Large intestine (tissue), 3 donors: ENCODE results near the gene SMC3. TPM values are rescaled to one million over a fixed set of nuclear protein-coding genes. Genes with fewer than 3 reads are reported as not detected.
A peak's percentile ranks its signal among the peaks of the same experiment; 100 is the strongest.

Source experiments
- DNase-seq, 2 donors: peaks; one replicate each; pipeline versions ENCODE4 v3.0.0 to v3.0.0-alpha.2; 2013
- H3K27ac ChIP-seq: one replicate; pipeline ENCODE4 v1.5.1; 2013; ENCODE audit warnings: low read length
- H3K27me3 ChIP-seq: 2 replicates; pipeline ENCODE4 v1.6.1; 2013; ENCODE audit warnings: low read length; ENCODE audit not compliant: control insufficient read depth, insufficient read depth
- H3K36me3 ChIP-seq: 2 replicates; pipeline ENCODE4 v1.6.1; 2013; ENCODE audit warnings: low read length; ENCODE audit not compliant: control insufficient read depth, insufficient read depth
- H3K4me1 ChIP-seq: one replicate; pipeline ENCODE4 v1.6.1; 2013; ENCODE audit warnings: low read length; ENCODE audit not compliant: control insufficient read depth, insufficient read depth
- H3K4me3 ChIP-seq: one replicate; pipeline ENCODE4 v1.5.1; 2013; ENCODE audit warnings: low read length
- H3K9me3 ChIP-seq: one replicate; pipeline ENCODE4 v1.6.1; 2013; ENCODE audit warnings: mild to moderate bottlenecking, low read depth, low read length, moderate library complexity; ENCODE audit not compliant: control insufficient read depth
- WGBS: methylation state at CpG from one replicate; pipeline ENCODE4 v1.1.5; 2013; ENCODE audit warnings: low lambda C conversion rate; ENCODE audit not compliant: insufficient coverage; 5-methylcytosine and 5-hydroxymethylcytosine counted together
- polyA plus RNA-seq: library from polyadenylated mRNA; unstranded; fragments of 120-200 nt; gene quantifications from one replicate; pipeline ENCODE4 v1.2.1, GENCODE V29; 2013

The SMC3 gene
- polyA plus RNA-seq, 1 donor = 62.6 TPM

DNA sequence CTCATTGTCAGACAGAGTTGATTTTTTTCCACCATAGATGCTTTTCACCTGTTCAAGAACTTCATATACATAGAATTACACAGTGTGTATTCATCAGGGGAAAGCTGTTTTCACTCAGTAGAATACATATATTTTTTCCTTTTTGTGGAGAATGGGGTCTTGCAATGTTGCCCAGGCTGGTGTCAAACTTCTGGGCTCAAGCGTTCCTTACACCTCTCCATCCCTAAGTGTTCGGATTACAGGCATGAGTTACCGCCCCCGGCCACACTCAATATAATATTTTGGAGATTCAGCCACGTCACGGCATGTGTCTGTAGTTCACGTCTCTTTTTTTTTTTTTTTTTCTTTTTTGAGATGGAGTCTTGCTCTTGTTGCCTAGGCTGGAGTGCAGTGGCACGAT, 7.5 kb upstream of the SMC3 start:
- no peak overlapping the region for H3K4me3 ChIP-seq
- no CpG with 5 or more reads among the region's 8 CpGs for whole genome bisulfite sequencing
- no peaks in the 10 kb centered on the region for H3K36me3 ChIP-seq
- no peaks in the 10 kb centered on the region for H3K9me3 ChIP-seq
- DNase-seq = no peak
- H3K27me3 ChIP-seq = no peaks in the 10 kb centered on the region
- no peak overlapping the region for H3K27ac ChIP-seq
- peaks cover 25% of the 10 kb centered on the region for H3K4me1 ChIP-seq

DNA sequence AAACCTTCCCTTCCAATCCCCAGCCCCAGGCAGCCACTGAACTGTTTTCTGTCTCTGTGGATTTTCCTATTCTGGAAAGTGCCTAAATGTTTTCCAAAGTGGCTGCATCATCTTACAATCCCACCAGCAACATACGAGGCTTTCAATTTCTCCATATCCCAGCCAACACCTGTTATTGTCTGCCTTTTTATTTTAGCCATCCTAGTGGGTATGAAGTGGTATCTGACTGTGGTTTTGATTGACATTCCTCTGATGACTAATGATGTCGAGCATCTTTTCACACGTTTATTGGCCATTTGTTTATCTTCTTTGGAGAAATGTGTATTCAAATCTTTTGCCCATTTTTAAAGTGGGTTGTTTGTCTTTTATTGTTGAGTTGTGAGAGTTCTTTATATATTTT, 6.2 kb upstream of the SMC3 start:
- Histone ChIP-seq H3K36me3 (no peaks in the 10 kb centered on the region), H3K4me1 (peaks cover 16% of the 10 kb centered on the region), H3K9me3 (no peaks in the 10 kb centered on the region), H3K27me3 (no peaks in the 10 kb centered on the region), H3K27ac (no peak overlapping the region), H3K4me3 (no peak overlapping the region)
- 86% methylated on average over 1 of the region's 3 CpGs for WGBS
- DNase-seq = no peak

GRCh38 chr10:110562348-110562747, 5.1 kb upstream of the SMC3 start:
- no peak for DNase-seq
- WGBS = no CpG with 5 or more reads among the region's 4 CpGs
- H3K36me3 ChIP-seq = no peaks in the 10 kb centered on the region

DNA sequence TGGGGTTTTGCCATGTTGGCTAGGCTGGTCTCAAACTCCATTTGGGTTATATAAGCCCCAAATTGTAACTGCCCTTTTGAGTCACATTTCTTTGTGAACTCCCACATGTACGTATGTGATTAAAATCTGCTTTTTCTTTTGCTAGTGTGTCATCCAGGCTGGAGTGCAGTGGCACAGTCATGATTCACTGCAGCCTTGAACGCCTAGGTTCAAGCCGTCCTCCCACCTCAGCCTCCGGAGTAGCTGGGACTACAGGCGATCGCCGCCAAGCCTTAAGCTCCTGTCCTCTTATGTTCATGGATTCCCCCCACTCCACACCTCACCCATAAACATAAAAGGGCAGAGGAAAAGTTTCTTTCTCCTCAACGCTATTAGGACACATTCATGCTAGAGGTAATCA, 4.4 kb upstream of the SMC3 start:
- Histone ChIP-seq H3K4me1 (peaks cover 11% of the 10 kb centered on the region), H3K9me3 (no peaks in the 10 kb centered on the region), H3K27ac (no peak overlapping the region), H3K27me3 (no peaks in the 10 kb centered on the region), H3K36me3 (no peaks in the 10 kb centered on the region), H3K4me3 (no peak overlapping the region)
- no CpG with 5 or more reads among the region's 8 CpGs for WGBS
- no peak for DNase-seq

More at GRCh38 chr10:110562348-110562747, 5.1 kb upstream of the SMC3 start:
- peaks cover 12% of the 10 kb centered on the region for H3K4me1 ChIP-seq
- no peaks in the 10 kb centered on the region for H3K9me3 ChIP-seq
- no peak overlapping the region for H3K27ac ChIP-seq
- no peak overlapping the region for H3K4me3 ChIP-seq
- H3K27me3 ChIP-seq = no peaks in the 10 kb centered on the region

GRCh38 chr10:110566472-110567200, 859 bp upstream of the SMC3 start:
- WGBS = no CpG with 5 or more reads among the region's 19 CpGs
- DNase-seq = no peak
- Histone ChIP-seq H3K27me3 (no peaks in the 10 kb centered on the region), H3K4me3 (peak overlapping the region; percentile 98), H3K9me3 (no peaks in the 10 kb centered on the region), H3K4me1 (peaks cover 21% of the 10 kb centered on the region), H3K27ac (peak overlapping the region; percentile 95), H3K36me3 (peaks cover 7% of the 10 kb centered on the region)

DNA sequence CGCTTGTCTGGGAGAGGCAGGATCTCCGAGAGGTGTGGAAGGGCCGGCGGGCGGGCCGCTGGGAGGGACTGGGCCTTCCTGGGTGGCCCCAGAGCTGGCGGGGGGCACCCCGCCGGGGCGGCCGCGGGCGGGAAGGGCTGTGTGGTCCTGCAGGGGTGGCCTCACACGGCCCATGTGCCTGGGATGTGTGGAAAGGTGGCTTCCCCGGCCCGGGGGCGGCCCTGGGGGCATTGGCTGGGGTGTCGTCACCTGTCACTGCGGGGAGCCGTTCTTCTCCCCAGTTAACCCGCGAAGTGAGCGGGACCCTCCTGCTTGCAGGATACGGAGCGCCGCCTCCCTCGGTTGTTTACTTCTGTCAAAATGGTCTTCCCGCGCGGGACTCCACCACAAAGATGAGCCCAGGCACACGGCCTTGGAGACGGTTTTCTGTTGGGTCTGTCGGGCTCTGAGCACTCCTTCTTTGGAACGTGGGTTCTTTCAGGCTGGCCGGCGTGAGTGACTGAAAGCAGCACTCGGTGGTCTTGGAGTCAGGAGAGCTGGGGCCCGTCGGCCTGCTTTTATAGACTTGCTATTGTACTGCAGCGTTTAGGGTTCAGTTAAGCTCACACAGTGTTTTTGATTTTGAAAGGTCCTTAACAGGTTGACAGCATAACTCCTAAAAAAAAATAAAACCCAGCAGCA, 700 bp downstream of the SMC3 start:
- 0% methylated on average over 1 of the region's 40 CpGs for WGBS
- Histone ChIP-seq H3K27me3 (no peaks in the 10 kb centered on the region), H3K36me3 (peaks cover 13% of the 10 kb centered on the region), H3K9me3 (no peaks in the 10 kb centered on the region), H3K27ac (peak overlapping the region; percentile 95), H3K4me1 (peaks cover 25% of the 10 kb centered on the region), H3K4me3 (peak overlapping the region; percentile 98)
- peak; percentile 16 to 70 for DNase-seq

GRCh38 chr10:110569122-110569521, 1.6 kb downstream of the SMC3 start:
- Histone ChIP-seq H3K9me3 (no peaks in the 10 kb centered on the region), H3K27me3 (no peaks in the 10 kb centered on the region), H3K4me3 (peak overlapping the region; percentile 98), H3K27ac (peak overlapping the region; percentile 95), H3K36me3 (peaks cover 16% of the 10 kb centered on the region), H3K4me1 (peaks cover 25% of the 10 kb centered on the region)
- DNase-seq = no peak
- WGBS = 0% methylated on average over 1 of the region's 3 CpGs

- no peaks in the 10 kb centered on the region for H3K27me3 ChIP-seq
- H3K4me1 ChIP-seq = peaks cover 25% of the 10 kb centered on the region
- H3K4me3 ChIP-seq = peak overlapping the region; percentile 98
- peaks cover 18% of the 10 kb centered on the region for H3K36me3 ChIP-seq
- no peaks in the 10 kb centered on the region for H3K9me3 ChIP-seq
- peak overlapping the region; percentile 95 for H3K27ac ChIP-seq
- no CpG with 5 or more reads among the region's 1 CpG for WGBS
- DNase-seq = peak; percentile 47 to 66
Measured at GRCh38 chr10:110569736-110570135, 2.2 kb downstream of the SMC3 start.

GRCh38 chr10:110571093-110571743, 3.7 kb downstream of the SMC3 start:
- Histone ChIP-seq H3K27me3 (no peaks in the 10 kb centered on the region), H3K27ac (peak overlapping the region; percentile 95), H3K36me3 (peaks cover 25% of the 10 kb centered on the region), H3K4me3 (no peak overlapping the region), H3K9me3 (no peaks in the 10 kb centered on the region), H3K4me1 (peaks cover 25% of the 10 kb centered on the region)
- no peak for DNase-seq
- no CpG with 5 or more reads among the region's 2 CpGs for WGBS

DNA sequence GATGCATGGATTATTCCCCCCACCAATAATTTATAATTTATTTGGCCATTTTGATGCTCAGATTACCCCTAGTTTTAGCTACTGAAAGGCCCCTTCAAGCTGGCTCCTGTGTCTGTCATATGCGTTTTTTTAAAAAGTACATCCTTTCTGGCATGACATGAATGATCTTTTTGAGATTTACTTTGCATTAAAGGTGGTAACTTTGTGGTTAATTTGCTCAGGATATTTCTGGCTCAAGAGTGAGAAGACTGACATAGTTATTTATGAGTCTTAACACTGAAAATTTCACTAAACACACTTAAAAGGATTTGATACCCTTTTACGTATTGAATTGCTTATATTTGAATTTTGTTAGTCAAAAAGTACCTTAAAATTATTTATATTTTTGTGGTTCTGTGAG, 5.4 kb downstream of the SMC3 start:
- H3K4me3 ChIP-seq = no peak overlapping the region
- H3K4me1 ChIP-seq = peaks cover 18% of the 10 kb centered on the region
- H3K27ac ChIP-seq = no peak overlapping the region
- H3K27me3 ChIP-seq = no peaks in the 10 kb centered on the region
- no peak for DNase-seq
- peaks cover 31% of the 10 kb centered on the region for H3K36me3 ChIP-seq
- H3K9me3 ChIP-seq = no peaks in the 10 kb centered on the region
- WGBS = 100% methylated on average over 1 of the region's 2 CpGs
